ENCODE results near the gene JAKMIP1. TPM values are rescaled to one million over a fixed set of nuclear protein-coding genes. Genes with fewer than 3 reads are reported as not detected.

Gene JAKMIP1
- total and polyA plus RNA-seq, 2 experiments from 2014 or later = not detected

- H3K4me1 ChIP-seq (ENCODE audit: insufficient read depth) = no peaks in the 10 kb centered on the region
- H3K36me3 ChIP-seq (ENCODE audit: low read depth) = no peaks in the 10 kb centered on the region
- H3K4me2 ChIP-seq (ENCODE audit: unreplicated experiment) = no peak overlapping the region
- H3F3A ChIP-seq (ENCODE audit: insufficient read depth) = no peaks in the 10 kb centered on the region
- no peak overlapping the region for H2AFZ ChIP-seq
- no peak overlapping the region for H3K9ac ChIP-seq
- no peaks in the 10 kb centered on the region for H4K20me1 ChIP-seq (ENCODE audit: insufficient read depth)
- H3K79me2 ChIP-seq (ENCODE audit: insufficient read depth) = no peaks in the 10 kb centered on the region
- 52 to 53% methylated on average over 11 to 12 of the region's 12 CpGs for WGBS, 2 experiments (ENCODE audit: low coverage in 1 of 2, low lambda C conversion rate in 2 of 2, missing lambda C conversion rate in 2 of 2)
- TF ChIP-seq EZH2phosphoT487 (IDR thresholded peaks at IDR 0.05; ENCODE audit: insufficient read depth, low read depth) = no peak
- TF ChIP-seq EZH2 (IDR thresholded peaks at IDR 0.05; ENCODE audit: insufficient read depth, poor library complexity, severe bottlenecking) = no peak
- H3K9me3 ChIP-seq (ENCODE audit: low read depth) = no peaks in the 10 kb centered on the region
- H3K27ac ChIP-seq = no peak overlapping the region
- no peak for DNase-seq
- no peaks in the 10 kb centered on the region for H3K9me2 ChIP-seq (ENCODE audit: insufficient read depth)
- H3K27me3 ChIP-seq (replicated peaks; ENCODE audit: insufficient read depth) = peaks cover 10% of the 10 kb centered on the region; the same call in 1 of the 2 replicates
- H3K4me3 ChIP-seq = no peak overlapping the region
- in situ Hi-C loops (cut with MboI) = no loop called here
Measured at GRCh38 chr4:6242271-6243029, 42.1 kb upstream of the JAKMIP1 start.

- no peak for TF ChIP-seq EZH2phosphoT487 (IDR thresholded peaks at IDR 0.05; ENCODE audit: insufficient read depth, low read depth)
- no peak overlapping the region for H2AFZ ChIP-seq
- no peaks in the 10 kb centered on the region for H3K79me2 ChIP-seq (ENCODE audit: insufficient read depth)
- H3K4me2 ChIP-seq (ENCODE audit: unreplicated experiment) = no peak overlapping the region
- H3F3A ChIP-seq (ENCODE audit: insufficient read depth) = no peaks in the 10 kb centered on the region
- H3K27me3 ChIP-seq (replicated peaks; ENCODE audit: insufficient read depth) = peaks cover 4% of the 10 kb centered on the region
- H3K9me3 ChIP-seq (ENCODE audit: low read depth) = no peaks in the 10 kb centered on the region
- no peaks in the 10 kb centered on the region for H4K20me1 ChIP-seq (ENCODE audit: insufficient read depth)
- 56 to 59% methylated on average over 14 to 16 of the region's 16 CpGs for WGBS, 2 experiments (ENCODE audit: low coverage in 1 of 2, low lambda C conversion rate in 2 of 2, missing lambda C conversion rate in 2 of 2)
- H3K36me3 ChIP-seq (ENCODE audit: low read depth) = no peaks in the 10 kb centered on the region
- in situ Hi-C loops (cut with MboI) = no loop called here
- no peak overlapping the region for H3K9ac ChIP-seq
- DNase-seq = no peak
- no peak overlapping the region for H3K4me3 ChIP-seq
- no peak overlapping the region for H3K27ac ChIP-seq
- H3K4me1 ChIP-seq (ENCODE audit: insufficient read depth) = no peaks in the 10 kb centered on the region
- H3K9me2 ChIP-seq (ENCODE audit: insufficient read depth) = no peaks in the 10 kb centered on the region
Measured at GRCh38 chr4:6241062-6241845, 40.9 kb upstream of the JAKMIP1 start.

GRCh38 chr4:6239968-6240367, 39.6 kb upstream of the JAKMIP1 start:
- TF ChIP-seq EZH2 (IDR thresholded peaks at IDR 0.05; ENCODE audit: insufficient read depth, poor library complexity, severe bottlenecking) = no peak
- no peak for TF ChIP-seq EZH2phosphoT487 (IDR thresholded peaks at IDR 0.05; ENCODE audit: insufficient read depth, low read depth)
- H3K27ac ChIP-seq = no peak overlapping the region
- no peaks in the 10 kb centered on the region for H3K9me2 ChIP-seq (ENCODE audit: insufficient read depth)
- H2AFZ ChIP-seq = no peak overlapping the region
- peaks cover 4% of the 10 kb centered on the region for H3K27me3 ChIP-seq (replicated peaks; ENCODE audit: insufficient read depth)
- no peak overlapping the region for H3K9ac ChIP-seq
- no peaks in the 10 kb centered on the region for H3F3A ChIP-seq (ENCODE audit: insufficient read depth)
- DNase-seq = no peak
- no peaks in the 10 kb centered on the region for H3K4me1 ChIP-seq (ENCODE audit: insufficient read depth)
- H3K36me3 ChIP-seq (ENCODE audit: low read depth) = no peaks in the 10 kb centered on the region
- no peak overlapping the region for H3K4me3 ChIP-seq
- H3K4me2 ChIP-seq (ENCODE audit: unreplicated experiment) = no peak overlapping the region
- 39 to 46% methylated on average over 11 of the region's 11 CpGs for WGBS, 2 experiments (ENCODE audit: low coverage in 1 of 2, low lambda C conversion rate in 2 of 2, missing lambda C conversion rate in 2 of 2)
- H3K79me2 ChIP-seq (ENCODE audit: insufficient read depth) = no peaks in the 10 kb centered on the region
- no peaks in the 10 kb centered on the region for H4K20me1 ChIP-seq (ENCODE audit: insufficient read depth)
- in situ Hi-C loops (cut with MboI) = no loop called here
- H3K9me3 ChIP-seq (ENCODE audit: low read depth) = no peaks in the 10 kb centered on the region

- in situ Hi-C loops (cut with MboI) = no loop called here
Measured at GRCh38 chr4:6239486-6239885, 39.1 kb upstream of the JAKMIP1 start.

More at GRCh38 chr4:6239486-6239885, 39.1 kb upstream of the JAKMIP1 start:
- no peak for DNase-seq
- H3K4me3 ChIP-seq = no peak overlapping the region
- H3K27me3 ChIP-seq (replicated peaks; ENCODE audit: insufficient read depth) = peaks cover 4% of the 10 kb centered on the region
- no peaks in the 10 kb centered on the region for H3F3A ChIP-seq (ENCODE audit: insufficient read depth)
- no peaks in the 10 kb centered on the region for H3K79me2 ChIP-seq (ENCODE audit: insufficient read depth)
- no peak overlapping the region for H3K9ac ChIP-seq
- no peak overlapping the region for H3K4me2 ChIP-seq (ENCODE audit: unreplicated experiment)
- no peaks in the 10 kb centered on the region for H3K36me3 ChIP-seq (ENCODE audit: low read depth)
- H3K4me1 ChIP-seq (ENCODE audit: insufficient read depth) = no peaks in the 10 kb centered on the region
- H3K27ac ChIP-seq = no peak overlapping the region
- H2AFZ ChIP-seq = no peak overlapping the region
- H4K20me1 ChIP-seq (ENCODE audit: insufficient read depth) = no peaks in the 10 kb centered on the region
- H3K9me3 ChIP-seq (ENCODE audit: low read depth) = no peaks in the 10 kb centered on the region
- H3K9me2 ChIP-seq (ENCODE audit: insufficient read depth) = no peaks in the 10 kb centered on the region
- no peak for TF ChIP-seq EZH2phosphoT487 (IDR thresholded peaks at IDR 0.05; ENCODE audit: insufficient read depth, low read depth)
- no peak for TF ChIP-seq EZH2 (IDR thresholded peaks at IDR 0.05; ENCODE audit: insufficient read depth, poor library complexity, severe bottlenecking)
- 43 to 47% methylated on average over 8 of the region's 8 CpGs for WGBS, 2 experiments (ENCODE audit: low coverage in 1 of 2, low lambda C conversion rate in 2 of 2, missing lambda C conversion rate in 2 of 2)

All from GM23248 (cell line).